GM21360 (cell line): ENCODE measurements around the gene ABCB10.
"Not testable (repeated sequence)": the region's sequence is repeated elsewhere in the genome, so short reads cannot be mapped to it uniquely, and the experiment has no call there.

Experiments used
- ATAC-seq: cut with Tn5 transposase; IDR thresholded peaks from one replicate; pipeline ENCODE4 v1.9.1; 2021; ENCODE audit warnings: mild to moderate bottlenecking, moderate library complexity; ENCODE audit not compliant: unreplicated experiment

Gene ABCB10

DNA sequence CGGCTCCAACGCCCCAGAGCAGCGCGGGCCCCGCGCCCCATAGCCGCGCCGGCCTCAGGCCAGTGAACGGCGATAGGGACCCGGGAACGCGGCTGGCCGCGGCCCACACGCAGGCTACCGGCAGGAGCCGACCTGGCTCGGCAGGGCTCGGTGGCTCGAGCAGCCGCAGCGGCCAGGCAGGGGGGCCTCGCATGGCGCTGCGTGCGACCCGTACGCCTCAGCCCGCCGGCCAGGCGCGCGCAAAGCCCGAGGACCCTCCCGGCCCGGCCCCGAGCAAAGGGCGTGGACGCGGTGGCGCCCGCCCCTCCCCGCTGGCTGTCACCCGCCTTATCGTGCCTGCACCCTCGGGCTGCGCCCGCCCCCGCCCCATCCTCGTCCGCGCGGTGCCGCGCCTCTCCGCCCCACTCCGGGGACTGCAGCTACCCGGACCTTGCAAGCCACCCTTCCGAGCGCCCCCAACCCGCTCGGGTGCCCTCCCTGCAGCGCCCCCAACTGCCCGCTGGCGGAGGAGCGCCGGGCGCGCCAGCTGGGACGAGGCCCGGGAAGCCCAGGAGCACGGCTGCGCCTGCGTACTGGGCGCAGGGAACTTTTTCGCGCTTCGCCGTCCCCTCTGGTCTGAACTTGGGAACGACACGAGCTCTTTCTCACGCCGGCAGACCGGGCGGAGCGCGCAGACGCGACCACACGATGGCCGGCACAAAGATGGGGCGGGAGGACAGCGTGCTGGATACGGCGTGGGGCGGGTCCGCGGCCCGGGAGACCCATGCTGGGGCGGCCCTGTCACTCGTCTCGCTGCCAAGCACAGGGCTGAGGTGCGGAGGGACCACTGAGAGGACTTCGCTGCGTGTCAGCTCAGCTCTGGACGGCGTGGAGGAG, at the start of gene ABCB10:
Gene ABCB10 (minus strand): TSS at position 248 of the 876 bp plus-strand sequence. CDS start 55 bp downstream, at position 193.
- peak; percentile 74 for ATAC-seq

DNA sequence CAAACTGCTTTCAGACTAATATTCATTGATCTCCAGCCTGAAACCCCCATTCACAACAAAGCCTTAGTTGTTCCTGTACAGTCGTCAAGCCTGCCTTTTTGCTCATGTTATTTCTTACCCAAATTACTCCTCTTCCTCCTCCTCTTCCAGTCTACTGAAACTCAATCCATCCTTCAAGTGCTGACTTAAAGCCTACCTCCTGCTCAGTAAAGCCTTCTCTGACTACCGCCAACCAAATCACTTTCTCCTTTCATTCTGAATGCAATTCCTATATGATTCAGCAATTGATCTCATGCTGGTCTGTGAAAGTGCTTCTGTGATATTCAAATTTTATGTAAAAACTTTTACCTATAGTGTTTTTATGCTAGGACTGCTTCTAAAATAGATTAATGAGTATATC, 48.9 kb upstream of the ABCB10 start:
- no peak for ATAC-seq

DNA sequence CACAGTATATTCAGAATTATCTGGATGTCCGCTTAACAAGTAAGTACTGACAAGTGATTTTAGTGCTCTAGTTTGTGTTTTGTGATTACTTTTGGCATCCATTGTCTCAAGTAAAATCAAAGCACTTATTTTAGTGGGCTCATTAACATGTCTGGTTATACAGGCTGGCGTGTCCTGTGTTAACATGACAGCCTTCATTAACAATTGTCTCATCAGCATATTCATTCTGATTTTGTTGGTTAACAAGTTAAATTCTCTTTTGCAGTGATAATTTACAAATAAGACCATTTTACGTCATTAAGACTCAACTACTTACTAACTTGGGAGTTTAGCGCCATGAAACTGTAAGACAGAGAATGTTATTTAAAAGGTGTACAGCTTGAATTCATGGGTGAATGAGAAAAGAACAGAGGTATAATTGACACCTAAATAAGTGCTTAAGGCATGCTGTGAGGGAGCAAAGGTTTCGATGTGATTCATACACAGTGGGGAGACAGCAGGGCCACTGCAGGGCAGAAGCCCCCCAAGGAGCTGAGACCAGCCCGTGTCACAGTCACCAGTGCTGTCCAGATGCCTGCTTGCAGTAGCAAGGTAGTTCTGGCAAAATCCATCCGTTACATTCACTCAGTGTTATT, 45.0 kb upstream of the ABCB10 start:
- ATAC-seq: no peak

DNA sequence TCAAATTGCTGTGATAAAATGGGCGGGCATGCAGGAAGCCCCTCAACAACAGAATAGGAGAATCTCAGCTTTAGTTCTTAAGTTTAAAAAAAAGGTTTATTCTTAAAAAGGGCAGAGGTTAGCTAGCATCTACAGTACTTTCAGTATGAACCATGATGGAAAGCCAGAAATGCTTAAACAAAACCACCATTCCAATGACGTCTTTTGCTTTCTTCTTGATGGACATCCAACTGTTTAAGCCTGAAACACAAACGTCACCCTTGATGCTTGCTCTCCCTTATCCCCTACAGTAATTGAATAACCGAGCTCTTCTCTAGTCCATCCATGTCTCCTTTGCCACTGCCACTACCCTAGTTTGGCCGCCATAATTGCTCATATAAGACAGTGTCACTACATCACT, 41.7 kb upstream of the ABCB10 start:
- ATAC-seq: no peak

DNA sequence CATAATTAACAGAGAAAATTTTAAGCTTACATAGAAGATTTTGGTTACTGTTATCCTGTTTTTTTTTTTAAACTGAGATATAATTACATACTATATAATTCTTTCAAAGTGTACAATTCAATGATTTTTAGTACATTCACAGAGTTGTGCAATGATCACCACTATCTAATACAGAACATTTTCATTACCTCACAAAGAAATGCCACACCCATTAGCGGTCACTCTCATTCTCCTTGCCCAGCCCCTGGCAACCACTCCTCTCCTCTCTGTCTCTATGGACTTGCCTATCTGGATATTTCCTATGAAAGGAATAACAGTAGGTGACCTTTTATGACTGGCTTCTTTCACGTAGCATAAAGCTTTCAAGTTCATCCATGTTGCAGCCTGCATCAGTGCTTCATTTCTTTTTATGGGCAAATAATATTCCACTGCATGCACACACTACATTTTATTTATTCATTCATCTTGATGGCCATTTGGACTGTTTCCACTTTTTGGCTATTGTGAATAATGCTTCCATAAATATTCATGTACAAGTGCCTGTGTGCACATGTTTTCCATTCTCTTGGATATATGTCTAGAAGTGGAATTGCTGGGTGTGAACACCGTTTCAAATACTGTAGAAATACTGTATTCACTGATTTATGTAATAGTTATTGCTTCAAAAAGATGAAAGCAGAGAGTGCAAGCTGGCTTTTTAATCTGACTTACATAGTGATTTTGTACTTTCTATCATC, 40.9 kb upstream of the ABCB10 start:
- ATAC-seq: no peak

DNA sequence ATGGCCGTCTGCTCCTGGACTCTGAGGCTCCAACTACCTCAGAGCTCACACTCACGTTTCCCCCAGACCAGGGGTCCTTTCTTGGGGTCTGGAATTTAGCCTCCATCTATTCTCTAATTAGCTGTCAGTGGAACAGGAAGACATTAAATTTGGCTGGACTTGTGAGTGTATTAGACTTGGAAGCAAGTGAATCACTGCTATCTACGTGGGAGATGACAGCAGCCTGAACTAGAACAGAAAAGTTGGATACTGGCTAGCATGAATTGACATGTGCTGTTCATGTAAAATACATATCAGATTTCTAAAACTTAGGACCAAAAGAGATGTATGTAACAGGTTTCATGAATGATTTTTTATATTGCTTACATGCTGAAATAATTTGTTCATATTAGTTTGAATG, 39.4 kb upstream of the ABCB10 start:
- ATAC-seq: no peak

DNA sequence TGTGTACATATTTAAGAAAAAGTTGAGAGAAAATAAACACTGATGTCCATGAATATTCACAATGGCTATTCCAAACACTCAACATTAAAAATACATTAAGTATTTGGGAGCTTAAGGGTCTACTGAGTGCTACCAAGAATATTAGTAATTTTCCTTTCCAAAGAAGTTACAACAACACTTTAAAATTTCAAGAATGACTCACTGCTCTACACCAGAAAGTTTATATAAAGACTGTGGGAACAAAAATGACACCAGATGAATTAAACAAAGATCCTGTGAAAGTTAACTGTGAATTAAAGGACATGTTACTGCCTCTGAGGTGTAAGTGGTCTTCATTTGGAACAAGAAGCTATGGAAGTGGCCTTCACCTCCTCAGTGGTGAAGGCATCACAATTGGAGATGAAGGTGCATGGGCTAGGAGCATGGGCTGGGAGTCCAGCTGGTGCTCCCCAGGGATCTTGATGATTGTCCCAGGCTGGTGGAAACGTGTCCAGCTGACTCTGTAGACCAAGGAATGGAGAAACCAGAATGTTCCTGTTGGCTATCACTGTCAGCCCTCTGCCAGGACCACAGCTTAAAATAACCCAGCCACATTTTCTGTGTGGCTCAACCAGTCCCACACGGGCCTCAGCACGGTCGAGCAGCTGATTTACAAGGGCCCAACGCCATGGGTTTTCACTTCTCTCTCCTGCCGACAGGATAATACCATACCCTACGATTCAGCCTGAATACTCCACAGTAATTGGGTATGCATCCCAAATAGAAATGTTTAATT, 38.6 kb upstream of the ABCB10 start:
- ATAC-seq: no peak

DNA sequence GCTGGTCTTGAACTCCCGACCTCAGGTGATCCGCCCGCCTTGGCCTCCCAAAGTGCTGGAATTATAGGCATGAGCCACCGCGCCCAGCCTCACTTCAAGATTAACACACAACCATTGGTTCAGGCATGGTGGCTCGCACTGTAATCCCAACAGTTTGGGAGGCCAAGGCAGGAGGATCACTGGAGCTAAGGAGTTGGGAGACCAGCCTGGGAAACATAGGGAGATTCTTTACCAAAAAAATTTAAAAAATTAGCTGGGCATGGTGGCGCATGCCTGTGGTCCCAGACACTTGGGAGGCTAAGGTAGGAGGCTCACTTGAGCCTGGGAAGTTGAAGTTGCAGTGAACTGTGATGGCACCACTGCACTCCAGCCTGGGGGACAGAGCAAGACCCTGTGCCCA, 37.4 kb upstream of the ABCB10 start:
- not testable (repeated sequence) for ATAC-seq

DNA sequence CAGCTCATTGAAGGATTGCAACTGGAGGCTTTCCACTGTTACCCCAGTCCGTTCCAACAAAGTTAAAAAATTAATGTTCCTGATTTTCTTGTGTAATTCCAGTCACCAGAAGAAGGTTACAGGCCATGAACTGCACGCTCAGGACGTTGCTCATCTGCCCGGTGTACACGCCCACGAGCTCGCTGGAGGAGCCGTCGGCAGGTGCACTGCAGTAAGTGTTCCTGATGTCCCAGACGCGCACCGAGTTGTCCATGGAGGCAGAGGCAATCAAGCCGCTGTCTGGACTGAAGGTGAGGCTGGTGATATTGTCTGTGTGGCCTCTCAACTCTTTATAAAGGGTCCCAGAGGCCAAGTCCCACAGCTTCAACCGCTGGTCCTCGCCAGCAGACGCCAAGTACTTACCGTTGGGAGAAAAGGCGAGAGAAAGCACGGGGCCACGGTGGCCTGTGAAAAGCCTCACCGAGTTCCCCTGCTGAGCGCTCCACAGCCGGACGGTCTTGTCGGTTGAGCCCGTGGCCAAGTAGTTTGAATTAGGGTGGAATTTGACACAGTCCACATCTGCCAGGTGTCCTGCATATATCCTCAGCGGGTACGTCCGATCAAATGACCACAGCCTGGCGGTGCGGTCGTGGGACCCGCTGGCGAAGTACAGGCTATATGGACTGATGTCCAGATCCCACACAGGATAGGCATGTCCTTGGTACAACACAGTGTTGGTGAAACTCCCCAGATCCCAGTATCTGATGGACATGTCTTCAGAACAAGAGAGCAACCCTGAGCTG, 35.9 kb upstream of the ABCB10 start:
- no peak for ATAC-seq

DNA sequence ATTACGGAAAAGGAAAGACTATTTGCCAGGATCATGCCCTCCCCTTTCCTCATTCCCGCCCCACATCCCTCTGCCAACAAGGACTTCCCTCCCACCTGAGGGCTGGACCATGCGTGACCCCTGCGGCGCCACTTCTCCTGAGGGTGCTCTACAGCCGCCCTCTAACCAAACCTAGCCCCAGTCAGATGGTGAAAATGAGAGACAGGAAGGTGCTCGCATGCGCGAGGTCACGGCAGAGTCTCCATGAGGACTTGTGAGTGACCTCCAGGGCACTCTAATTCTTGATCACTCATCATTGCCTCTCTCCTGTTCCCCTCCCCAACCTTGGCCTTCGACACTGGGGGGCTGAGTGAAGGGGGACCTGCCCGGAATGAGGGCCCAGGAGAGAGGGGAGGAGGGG, 35.3 kb upstream of the ABCB10 start:
- no peak for ATAC-seq

DNA sequence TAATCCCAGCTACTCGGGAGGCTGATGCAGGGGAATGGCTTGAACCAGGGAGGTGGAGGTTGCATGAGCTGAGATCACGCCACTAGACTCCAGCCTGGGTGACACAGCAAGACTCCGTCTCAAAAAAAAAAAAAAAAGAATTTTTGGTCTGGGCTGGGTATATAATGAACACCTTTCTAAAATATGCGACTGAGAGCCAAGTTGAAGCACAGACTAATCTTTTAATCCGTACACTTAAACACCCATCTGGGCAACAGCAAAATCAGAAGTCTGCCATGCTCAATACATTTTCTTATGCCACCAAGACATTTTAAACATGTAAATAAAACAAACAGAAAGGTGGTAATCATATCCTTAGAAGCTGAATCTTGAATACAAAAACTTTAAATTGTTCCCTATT, 31.6 kb upstream of the ABCB10 start:
- no peak for ATAC-seq

DNA sequence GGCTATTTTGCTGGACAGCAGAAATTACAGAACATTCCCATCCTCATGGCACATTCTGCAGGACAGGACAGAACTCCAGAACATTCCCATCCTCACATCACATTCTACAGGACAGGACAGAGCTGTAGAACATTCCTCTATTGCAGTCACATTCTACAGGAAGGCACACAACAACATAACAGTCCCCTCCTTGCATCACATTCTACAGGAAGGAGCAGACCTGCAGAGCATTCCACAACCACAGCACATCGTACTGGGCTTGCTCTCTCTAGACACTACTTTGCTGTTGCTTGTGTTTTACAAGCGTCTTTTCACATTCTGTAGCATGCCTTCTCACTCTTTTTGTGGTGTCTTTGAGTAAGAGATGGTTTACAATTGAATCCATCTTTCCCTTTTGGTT, 26.8 kb upstream of the ABCB10 start:
- ATAC-seq: no peak

DNA sequence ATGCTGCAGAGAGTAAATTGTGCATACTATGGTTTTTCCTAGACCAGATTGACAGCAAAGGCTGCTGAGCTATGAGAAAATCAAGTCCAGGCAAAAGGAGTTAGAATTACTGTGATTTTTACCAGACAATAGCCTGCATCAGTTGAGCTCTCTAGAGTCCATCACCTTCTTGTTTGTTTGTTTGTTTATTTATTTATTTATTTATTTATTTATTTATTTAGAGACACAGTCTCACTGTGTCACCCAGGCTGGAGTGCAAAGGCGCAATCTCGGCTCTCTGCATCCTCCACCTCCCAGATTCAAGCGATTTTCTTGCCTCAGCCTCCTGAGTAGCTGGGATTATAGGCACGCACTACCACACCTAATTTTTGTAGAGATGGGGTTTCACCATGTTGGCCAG, 24.2 kb upstream of the ABCB10 start:
- no peak for ATAC-seq

DNA sequence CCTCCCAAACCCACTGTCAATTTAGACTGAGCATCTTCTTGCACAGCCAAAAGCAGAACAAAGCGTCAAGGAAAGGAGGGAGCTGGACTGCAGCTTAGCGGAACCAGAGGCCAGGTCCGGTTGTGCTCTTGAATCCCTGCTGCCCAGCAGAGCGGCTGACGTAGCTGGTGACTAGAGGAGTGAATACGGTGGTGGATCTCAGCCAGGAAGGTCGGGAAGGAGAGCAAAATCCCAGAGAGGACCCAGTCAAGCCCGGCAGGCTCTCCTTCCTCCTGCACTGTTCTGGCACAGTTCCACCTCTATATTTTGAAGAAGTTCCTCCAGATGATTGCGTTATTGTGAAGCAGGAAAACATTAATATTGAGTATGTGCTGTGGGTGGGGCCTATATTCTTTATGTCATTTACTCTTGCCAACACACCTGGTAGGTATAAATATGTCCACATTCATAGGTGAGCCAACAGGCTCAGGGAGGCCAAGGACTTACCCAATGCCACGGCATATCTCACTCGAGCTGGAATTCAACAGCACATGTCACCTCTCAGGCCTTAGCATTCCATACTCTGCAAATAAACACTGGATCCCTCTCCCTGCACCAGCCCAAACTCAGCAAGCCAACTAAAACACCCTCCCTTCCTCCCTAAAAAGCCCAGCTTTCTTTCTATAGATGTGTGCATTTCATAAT, 23.6 kb upstream of the ABCB10 start:
- ATAC-seq: no peak

DNA sequence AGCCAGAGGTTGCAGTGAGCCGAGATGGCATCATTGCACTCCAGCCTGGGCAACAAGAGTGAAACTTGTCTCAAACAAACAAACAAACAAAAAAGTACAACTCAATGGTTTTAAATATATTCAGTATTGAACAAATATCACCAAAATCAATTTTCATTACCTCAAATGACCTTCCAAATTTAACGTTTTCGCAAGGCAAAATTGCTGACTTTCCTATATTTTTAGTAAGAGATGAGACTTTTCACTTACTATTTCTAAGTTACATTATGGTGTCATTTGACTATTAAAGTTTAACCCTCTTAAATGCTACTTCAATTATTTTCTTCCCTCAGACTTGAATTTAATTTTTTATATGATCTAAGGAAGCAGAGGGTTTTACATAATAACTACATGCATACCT, 23.0 kb upstream of the ABCB10 start:
- no peak for ATAC-seq

DNA sequence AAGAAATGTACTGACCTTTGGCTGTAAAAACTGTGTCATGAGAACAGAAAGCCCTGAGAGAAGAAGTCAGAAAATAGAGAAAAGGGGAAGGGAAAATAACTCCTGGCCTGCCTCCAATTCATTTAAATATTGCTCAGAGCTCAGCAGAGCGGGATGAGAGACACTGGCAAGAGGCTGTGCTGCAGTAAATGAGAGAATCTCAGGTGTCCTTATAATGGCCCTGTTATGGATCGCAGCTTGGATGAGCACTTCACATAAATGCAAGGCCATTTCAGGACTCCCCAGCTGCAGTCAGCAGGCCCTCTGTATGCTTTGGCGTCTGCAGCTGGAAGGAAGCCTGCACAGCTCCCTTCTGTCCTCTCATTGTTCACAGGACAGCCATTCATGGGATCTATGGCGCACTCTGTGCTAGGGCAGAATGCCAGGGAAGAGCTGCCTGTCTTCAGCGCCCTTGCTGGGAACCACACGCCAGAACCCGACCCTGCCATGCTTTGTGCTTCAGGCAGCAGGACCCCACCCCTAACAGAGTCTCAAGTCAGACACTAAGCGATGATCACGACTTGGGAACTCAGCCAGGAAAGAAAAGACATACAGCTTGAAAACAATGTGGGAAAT, 20.7 kb upstream of the ABCB10 start:
- ATAC-seq: peak; percentile 81

DNA sequence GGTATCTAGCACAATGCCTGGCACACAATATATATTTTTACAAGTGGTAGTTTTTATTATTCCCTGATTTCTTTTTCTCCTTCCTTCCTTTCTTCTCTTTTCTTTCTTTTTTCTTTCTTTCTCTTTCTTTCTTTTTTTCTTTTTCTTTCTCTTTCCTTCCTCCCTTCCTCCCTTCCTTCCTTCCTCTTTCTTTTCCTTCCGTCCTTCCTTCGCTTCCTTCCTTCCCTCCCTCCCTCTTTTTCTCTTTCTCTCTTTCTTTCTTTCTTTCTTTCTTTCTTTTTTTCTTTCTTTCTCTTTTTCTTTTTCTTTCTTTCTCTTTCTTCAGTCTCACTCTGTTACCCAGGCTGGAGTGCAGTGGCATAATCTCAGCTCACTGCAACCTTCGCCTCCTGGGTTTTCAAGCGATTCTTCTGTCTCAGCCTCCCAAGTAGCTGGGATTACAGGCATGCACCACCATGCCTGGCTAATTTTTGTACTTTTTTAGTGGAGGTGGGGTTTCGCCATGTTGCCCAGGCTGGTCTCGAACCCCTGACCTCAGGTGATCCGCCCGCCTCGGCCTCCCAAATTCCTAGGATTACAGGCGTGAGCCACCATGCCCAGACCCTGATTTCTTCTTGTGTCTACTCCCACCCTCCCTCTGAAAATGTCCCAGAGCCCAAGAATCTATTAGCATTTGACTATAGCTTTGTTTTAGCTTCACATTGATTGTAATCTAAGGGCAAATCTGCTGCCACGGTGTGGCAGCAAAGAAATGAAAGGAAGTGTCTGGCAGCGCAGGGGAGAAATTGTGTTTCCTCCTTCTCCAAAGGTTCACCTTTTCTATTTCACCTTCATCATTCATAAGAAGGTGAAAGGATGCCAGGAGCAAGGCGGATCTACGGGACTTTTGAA, 19.9 kb upstream of the ABCB10 start:
- no peak for ATAC-seq
